Spleen (tissue), 11 donors: Measurements from ENCODE around the gene COQ8A. TPM values are rescaled to one million over a fixed set of nuclear protein-coding genes. Genes with fewer than 3 reads are reported as not detected.

ENCODE experiments used
- DNase-seq: peaks from one replicate; pipeline ENCODE4 v3.0.0-alpha.2; 2020
- H3K27ac ChIP-seq, 8 donors: fragments of 200-600 bp; sonication (generic) in 7 of 8; 1 replicate in 4 of 8; 2 replicates in 4 of 8; pipeline versions ENCODE4 v1.5.0 to v1.8.0; 2016 to 2021; ENCODE audit warnings: inconsistent platforms in 4 of 8, mild to moderate bottlenecking in 4 of 8, moderate library complexity in 1 of 8
- H3K27me3 ChIP-seq, 7 donors: fragments of 200-600 bp; sonication (generic) in 6 of 7; replicated peaks in 1 of 7; 1 replicate in 4 of 7; 2 replicates in 3 of 7; pipeline versions ENCODE4 v1.5.0 to v1.8.0; 2016 to 2021; ENCODE audit warnings: inconsistent platforms in 3 of 7, mild to moderate bottlenecking in 1 of 7
- H3K36me3 ChIP-seq, 6 donors: fragments of 200-600 bp; sonication (generic) in 5 of 6; 1 replicate in 4 of 6; 2 replicates in 2 of 6; pipeline versions ENCODE4 v1.5.0 to v1.8.0; 2016 to 2021; ENCODE audit warnings: inconsistent platforms in 2 of 6
- H3K4me1 ChIP-seq, 6 donors: fragments of 200-600 bp; sonication (generic) in 5 of 6; 1 replicate in 3 of 6; 2 replicates in 3 of 6; pipeline versions ENCODE4 v1.5.0 to v1.8.0; 2016 to 2021; ENCODE audit warnings: inconsistent platforms in 3 of 6
- H3K4me3 ChIP-seq, 8 donors: fragments of 200-600 bp; sonication (generic) in 7 of 8; 1 replicate in 4 of 8; 2 replicates in 4 of 8; pipeline versions ENCODE4 v1.5.0 to v1.8.0; 2016 to 2021; ENCODE audit warnings: inconsistent platforms in 4 of 8, mild to moderate bottlenecking in 4 of 8, moderate library complexity in 2 of 8
- H3K9me3 ChIP-seq, 8 donors: fragments of 200-600 bp; sonication (generic) in 7 of 8; 1 replicate in 4 of 8; 2 replicates in 4 of 8; pipeline versions ENCODE4 v1.5.0 to v1.8.0; 2016 to 2021; ENCODE audit warnings: inconsistent platforms in 4 of 8
- POLR2A ChIP-seq, 3 donors: fragments of 450-650 bp; IDR thresholded peaks; one replicate each; pipeline ENCODE4 v1.5.1; 2017; ENCODE audit warnings: antibody characterized with exemption in 3 of 3, mild to moderate bottlenecking in 1 of 3
- POLR2AphosphoS5 ChIP-seq, 3 donors: sonication (generic); formaldehyde crosslinking; IDR thresholded peaks; one replicate each; pipeline ENCODE4 v1.5.1; 2017; ENCODE audit warnings: antibody characterized with exemption in 3 of 3
- WGBS, 5 donors: extraction: QIAGEN DNeasy Blood & Tissue Kit in 3 of 5; methylation state at CpG; one replicate each; pipeline versions ENCODE4 v1.1.5 to v1.1.7; 2013 to 2018; 5-methylcytosine and 5-hydroxymethylcytosine counted together
- intact Hi-C: fragments of 100-400 bp; cut with DNase I; formaldehyde crosslinking; loops from one replicate; pipeline ENCODE4 v1.15.0; 2023; ENCODE audit warnings: low total_unique reads
- polyA plus RNA-seq, 3 donors: library from polyadenylated mRNA; stranded (reverse); fragments of 200-250 nt; gene quantifications; one replicate each; pipeline ENCODE4 v1.2.1, GENCODE V29; 2013
- total RNA-seq, 7 donors: library from RNA; depleted of rRNA in 3 of 7; stranded (reverse); fragments of >200 nt in 3 of 7; fragmentation: NEBNext Ultra II Directional in 4 of 7; extraction: Animal tissue kit (Norgen Biotek cat#: 25700) in 4 of 7; gene quantifications; one replicate each; pipeline versions ENCODE4 v1.1.0 to v1.2.1, GENCODE V29; 2016 to 2021
- TF ChIP-seq, protein P1 (sequence below), 11 experiments: fragments of 200-600 bp in 7 of 11; fragments of 450-650 bp in 4 of 11; sonication (generic) in 4 of 11; IDR thresholded peaks in 8 of 11; conservative IDR thresholded peaks in 3 of 11; 1 replicate in 7 of 11; 2 replicates in 4 of 11; pipeline versions ENCODE4 v1.4.0 to v1.8.0; 2016 to 2021; ENCODE audit warnings: antibody characterized with exemption in 11 of 11, inconsistent platforms in 4 of 11, mild to moderate bottlenecking in 1 of 11
- donor health status: healthy with polysubstance abuse.
- donor health status: DM: no; HTN: no; CAD: no; lungs with moderate emphysema.
- donor health status: DM: no; HTN: no; CAD: no.
- donor health status: Bipolar disorder and iron deficiency.
- donor health status: healthy.
- donor health status: DM: no; HTN: no; CAD: no.
- donor health status: DM: yes; HTN: yes; CAD: no.

Gene COQ8A
- total and polyA plus RNA-seq, 10 donors: 31.0 to 59.4 (median 41.2) TPM

DNA sequence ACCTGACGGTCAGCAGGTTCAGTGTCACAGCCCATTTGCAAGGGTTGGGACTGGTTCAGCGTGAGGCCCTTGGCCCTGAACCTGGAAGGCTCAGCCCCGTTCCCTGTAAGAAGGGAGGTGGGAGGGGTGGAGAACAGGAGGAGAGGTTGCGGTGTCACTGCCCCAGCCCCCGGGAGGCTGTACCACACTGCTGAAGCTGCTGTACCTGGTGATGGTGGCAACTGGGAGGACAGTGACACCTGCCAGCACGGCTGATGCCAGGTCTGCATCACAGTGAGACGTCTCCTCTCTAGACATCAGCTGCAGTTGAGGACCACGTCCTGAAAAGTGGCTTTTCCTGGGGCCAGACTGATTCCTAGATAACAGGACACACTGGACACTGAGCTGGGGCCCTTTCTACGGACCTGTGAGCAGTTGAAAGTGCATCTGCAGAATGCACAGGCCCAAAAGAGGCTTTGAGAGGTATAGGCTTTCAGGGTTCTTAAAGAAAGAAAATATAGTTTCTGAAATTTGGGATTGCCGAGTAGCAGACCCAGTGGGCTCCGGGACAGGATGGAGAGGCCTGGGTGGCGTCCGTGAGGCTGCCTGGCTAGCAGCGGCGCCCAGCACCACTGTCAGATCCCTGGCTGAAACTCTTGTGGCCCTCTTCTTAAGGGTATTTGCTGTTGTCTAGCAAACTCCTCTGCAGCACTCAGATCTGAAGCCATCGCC, 47.7 kb downstream of the COQ8A start:
- 86 to 93% (median 88%) methylated on average over 13 to 16 of the region's 16 CpGs for WGBS, 5 donors
- Histone ChIP-seq H3K9me3 (no peaks in the 10 kb centered on the region), H3K4me3 (no peak overlapping the region), H3K4me1 (peaks cover 7 to 46% (median 29%) of the 10 kb centered on the region in 6 donors), H3K27ac (peak overlapping the region in 6 of 8 donors; percentile 10 to 84 (median 46)), H3K27me3 (no peaks in the 10 kb centered on the region), H3K36me3 (peaks cover 0 to 56% (median 44%) of the 10 kb centered on the region in 6 donors)
- DNase-seq: peak; percentile 71
- intact Hi-C loops: no loop called here
- TF ChIP-seq POLR2A (IDR thresholded peaks at IDR 0.05): no peak
- TF ChIP-seq POLR2AphosphoS5 (IDR thresholded peaks at IDR 0.05): peak in 1 of 3 donors; percentile 33

DNA sequence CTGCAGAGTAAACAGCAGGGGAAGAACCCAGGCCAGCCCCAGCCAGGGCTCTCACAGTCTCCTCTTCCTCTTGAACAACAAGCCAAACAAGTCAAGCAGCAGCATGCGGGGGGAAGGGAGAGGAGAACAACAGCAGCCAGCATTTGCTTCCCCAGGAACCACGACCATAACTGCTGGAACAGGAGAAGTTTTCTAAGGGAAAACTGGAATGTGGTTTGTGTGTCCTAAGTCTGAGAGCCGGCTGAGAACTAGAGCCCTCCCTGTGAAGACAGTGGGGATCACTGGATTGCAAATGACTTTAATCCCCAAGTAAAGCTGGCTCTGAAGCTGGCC, 48.2 kb downstream of the COQ8A start:
- peaks cover 7 to 46% (median 29%) of the 10 kb centered on the region in 6 donors for H3K4me1 ChIP-seq
- peak overlapping the region in 5 of 8 donors; percentile 10 to 84 (median 71) for H3K27ac ChIP-seq
- WGBS, 5 donors: 53 to 84% (median 72%) methylated on average over 3 of the region's 3 CpGs
- no peaks in the 10 kb centered on the region for H3K27me3 ChIP-seq
- H3K9me3 ChIP-seq: no peaks in the 10 kb centered on the region
- TF ChIP-seq POLR2AphosphoS5 (IDR thresholded peaks at IDR 0.05) (no peak), POLR2A (IDR thresholded peaks at IDR 0.05) (no peak)
- TF ChIP-seq, protein P1, sequence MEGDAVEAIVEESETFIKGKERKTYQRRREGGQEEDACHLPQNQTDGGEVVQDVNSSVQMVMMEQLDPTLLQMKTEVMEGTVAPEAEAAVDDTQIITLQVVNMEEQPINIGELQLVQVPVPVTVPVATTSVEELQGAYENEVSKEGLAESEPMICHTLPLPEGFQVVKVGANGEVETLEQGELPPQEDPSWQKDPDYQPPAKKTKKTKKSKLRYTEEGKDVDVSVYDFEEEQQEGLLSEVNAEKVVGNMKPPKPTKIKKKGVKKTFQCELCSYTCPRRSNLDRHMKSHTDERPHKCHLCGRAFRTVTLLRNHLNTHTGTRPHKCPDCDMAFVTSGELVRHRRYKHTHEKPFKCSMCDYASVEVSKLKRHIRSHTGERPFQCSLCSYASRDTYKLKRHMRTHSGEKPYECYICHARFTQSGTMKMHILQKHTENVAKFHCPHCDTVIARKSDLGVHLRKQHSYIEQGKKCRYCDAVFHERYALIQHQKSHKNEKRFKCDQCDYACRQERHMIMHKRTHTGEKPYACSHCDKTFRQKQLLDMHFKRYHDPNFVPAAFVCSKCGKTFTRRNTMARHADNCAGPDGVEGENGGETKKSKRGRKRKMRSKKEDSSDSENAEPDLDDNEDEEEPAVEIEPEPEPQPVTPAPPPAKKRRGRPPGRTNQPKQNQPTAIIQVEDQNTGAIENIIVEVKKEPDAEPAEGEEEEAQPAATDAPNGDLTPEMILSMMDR (IDR thresholded peaks at IDR 0.05 in 8 of 11, conservative IDR thresholded peaks at IDR 0.05 in 3 of 11): no peak
- no peak for DNase-seq
- intact Hi-C loops: no loop called here
- no peak overlapping the region for H3K4me3 ChIP-seq
- peaks cover 0 to 56% (median 38%) of the 10 kb centered on the region in 6 donors for H3K36me3 ChIP-seq

DNA sequence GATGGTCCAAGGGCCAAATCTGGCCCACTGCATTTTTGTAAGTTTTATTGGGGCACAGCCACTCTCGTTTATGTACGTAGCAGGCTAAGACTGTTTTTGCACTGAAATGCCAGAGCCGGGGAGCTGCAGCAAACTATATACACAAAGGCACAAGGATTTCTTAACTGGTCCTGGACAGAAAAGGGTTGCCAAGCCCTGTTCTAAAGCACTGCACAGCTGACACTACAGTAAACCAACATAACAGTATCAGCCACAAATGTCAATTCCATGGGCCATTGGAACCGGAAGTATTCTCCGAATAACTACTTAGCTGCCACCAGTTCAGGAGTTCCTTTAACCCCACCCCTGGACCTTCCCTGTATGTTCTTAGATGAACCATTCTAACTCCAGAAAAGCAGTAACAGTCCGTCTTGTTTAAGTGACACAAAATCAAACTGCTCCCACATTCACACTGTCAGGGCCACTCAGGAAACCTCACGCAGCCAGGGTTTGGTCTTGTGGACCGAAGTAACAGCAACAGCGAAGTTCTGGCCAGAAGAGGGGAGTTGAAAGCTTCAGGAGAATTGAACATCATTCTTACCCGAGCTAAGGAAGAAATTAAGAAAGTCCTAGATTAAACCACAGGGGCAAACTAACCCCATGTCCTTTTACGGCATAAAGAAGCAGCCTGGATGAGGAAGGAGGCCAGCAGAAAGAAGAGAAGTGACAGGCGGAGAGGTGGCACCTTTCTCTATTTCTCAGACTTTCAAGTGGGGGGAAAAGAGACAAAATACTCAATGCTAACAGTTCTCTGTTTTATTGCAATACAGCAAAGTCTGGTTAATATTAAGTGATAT, 49.2 kb downstream of the COQ8A start:
- H3K36me3 ChIP-seq: peaks cover 0 to 53% (median 31%) of the 10 kb centered on the region in 6 donors
- WGBS, 5 donors: 39 to 57% (median 42%) methylated on average over 12 of the region's 12 CpGs
- H3K27me3 ChIP-seq: no peaks in the 10 kb centered on the region
- DNase-seq: peak; percentile 33
- no peak for TF ChIP-seq POLR2A (IDR thresholded peaks at IDR 0.05)
- TF ChIP-seq, protein P1 (IDR thresholded peaks at IDR 0.05 in 8 of 11, conservative IDR thresholded peaks at IDR 0.05 in 3 of 11): no peak
- TF ChIP-seq POLR2AphosphoS5 (IDR thresholded peaks at IDR 0.05): no peak
- intact Hi-C loops: no loop called here
- H3K9me3 ChIP-seq: no peaks in the 10 kb centered on the region
- no peak overlapping the region for H3K4me3 ChIP-seq
- H3K27ac ChIP-seq: peak overlapping the region in 7 of 8 donors; percentile 56 to 84 (median 74)
- H3K4me1 ChIP-seq: peaks cover 7 to 46% (median 29%) of the 10 kb centered on the region in 6 donors

GRCh38 chr1:226990133-226990716, 50.1 kb downstream of the COQ8A start:
- peak; percentile 88 for DNase-seq
- Histone ChIP-seq H3K36me3 (peaks cover 0 to 50% (median 22%) of the 10 kb centered on the region in 6 donors), H3K27ac (peak overlapping the region in 7 of 8 donors; percentile 56 to 84 (median 74)), H3K9me3 (no peaks in the 10 kb centered on the region), H3K27me3 (no peaks in the 10 kb centered on the region), H3K4me3 (no peak overlapping the region), H3K4me1 (peaks cover 7 to 46% (median 29%) of the 10 kb centered on the region in 6 donors)
- no peak for TF ChIP-seq POLR2A (IDR thresholded peaks at IDR 0.05)
- TF ChIP-seq, protein P1 (IDR thresholded peaks at IDR 0.05 in 8 of 11, conservative IDR thresholded peaks at IDR 0.05 in 3 of 11): no peak
- peak; percentile 20 to 76 (median 69) for TF ChIP-seq POLR2AphosphoS5 (IDR thresholded peaks at IDR 0.05)
- intact Hi-C loops: no loop called here
- WGBS, 5 donors: 42 to 61% (median 53%) methylated on average over 10 of the region's 10 CpGs
